GM10248 (cell line): ENCODE data around the gene GPR45.

ENCODE experiments used
- CTCF ChIA-PET: fragments of 300-600 bp; sonication (Branson Sonifier 250); formaldehyde crosslinking; extraction: SDS; loops from one replicate; lab custom pipeline; 2021; ENCODE audit warnings: antibody characterized with exemption; lab: Yijun Ruan, JAX
- POLR2A ChIA-PET: fragments of 350-650 bp; sonication (Branson Sonifier 250); formaldehyde crosslinking; extraction: SDS; loops from one replicate; lab custom pipeline; 2020; ENCODE audit warnings: antibody characterized with exemption; lab: Yijun Ruan, JAX
- DNase-seq: peaks from one replicate; pipeline ENCODE4 v3.0.0; 2012; ENCODE audit errors: extremely low spot score
- TF ChIP-seq, protein P1 (sequence below): IDR thresholded peaks from 2 replicates; pipeline ENCODE4 v1.5.1; 2012; ENCODE audit warnings: mild to moderate bottlenecking, low read depth; ENCODE audit errors: extremely low read depth, missing control alignments, control extremely low read depth

The GPR45 gene

GRCh38 chr2:105261061-105261460 is 19.5 kb downstream of the GPR45 start:
- TF ChIP-seq, protein P1, sequence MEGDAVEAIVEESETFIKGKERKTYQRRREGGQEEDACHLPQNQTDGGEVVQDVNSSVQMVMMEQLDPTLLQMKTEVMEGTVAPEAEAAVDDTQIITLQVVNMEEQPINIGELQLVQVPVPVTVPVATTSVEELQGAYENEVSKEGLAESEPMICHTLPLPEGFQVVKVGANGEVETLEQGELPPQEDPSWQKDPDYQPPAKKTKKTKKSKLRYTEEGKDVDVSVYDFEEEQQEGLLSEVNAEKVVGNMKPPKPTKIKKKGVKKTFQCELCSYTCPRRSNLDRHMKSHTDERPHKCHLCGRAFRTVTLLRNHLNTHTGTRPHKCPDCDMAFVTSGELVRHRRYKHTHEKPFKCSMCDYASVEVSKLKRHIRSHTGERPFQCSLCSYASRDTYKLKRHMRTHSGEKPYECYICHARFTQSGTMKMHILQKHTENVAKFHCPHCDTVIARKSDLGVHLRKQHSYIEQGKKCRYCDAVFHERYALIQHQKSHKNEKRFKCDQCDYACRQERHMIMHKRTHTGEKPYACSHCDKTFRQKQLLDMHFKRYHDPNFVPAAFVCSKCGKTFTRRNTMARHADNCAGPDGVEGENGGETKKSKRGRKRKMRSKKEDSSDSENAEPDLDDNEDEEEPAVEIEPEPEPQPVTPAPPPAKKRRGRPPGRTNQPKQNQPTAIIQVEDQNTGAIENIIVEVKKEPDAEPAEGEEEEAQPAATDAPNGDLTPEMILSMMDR = no peak
- DNase-seq = no peak

GRCh38 chr2:105262651-105263091 is 21.1 kb downstream of the GPR45 start:
- DNase-seq = no peak
- TF ChIP-seq, protein P1 = no peak
- ChIA-PET POLR2A (no interaction called here), CTCF (no interaction called here)

More at GRCh38 chr2:105261061-105261460, 19.5 kb downstream of the GPR45 start:
- POLR2A ChIA-PET = no interaction called here
- CTCF ChIA-PET = interaction anchor here (1.2 kb wide), 1 partner anchor 145 kb away, joined by 4 read pairs; no protein-coding TSS in a partner anchor

DNA sequence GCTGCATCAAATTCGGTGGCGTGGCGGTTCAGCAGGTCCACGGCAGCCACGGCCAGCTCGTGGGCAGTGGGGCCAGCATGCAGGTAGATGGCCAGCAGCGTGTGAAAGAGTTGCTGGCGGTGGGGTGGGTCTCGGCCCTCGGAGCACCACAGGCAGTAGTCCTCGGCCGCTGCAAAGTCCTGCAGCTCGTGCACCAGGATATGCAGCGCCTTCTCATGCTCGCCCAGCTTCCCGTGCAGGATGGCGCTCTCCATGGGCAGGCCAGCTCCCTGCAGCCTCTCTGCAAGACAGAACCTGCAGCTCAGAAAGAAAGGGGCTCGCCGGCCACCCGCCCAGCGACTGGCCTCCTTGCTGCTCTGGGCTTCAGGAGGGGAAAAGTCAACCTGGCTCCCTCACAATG is 27.9 kb downstream of the GPR45 start:
- TF ChIP-seq, protein P1 = no peak
- CTCF ChIA-PET = interaction anchor here (1.0 kb wide), 1 partner anchor 19 kb away, joined by 3 read pairs; no protein-coding TSS in a partner anchor
- DNase-seq = no peak
- POLR2A ChIA-PET = no interaction called here

DNA sequence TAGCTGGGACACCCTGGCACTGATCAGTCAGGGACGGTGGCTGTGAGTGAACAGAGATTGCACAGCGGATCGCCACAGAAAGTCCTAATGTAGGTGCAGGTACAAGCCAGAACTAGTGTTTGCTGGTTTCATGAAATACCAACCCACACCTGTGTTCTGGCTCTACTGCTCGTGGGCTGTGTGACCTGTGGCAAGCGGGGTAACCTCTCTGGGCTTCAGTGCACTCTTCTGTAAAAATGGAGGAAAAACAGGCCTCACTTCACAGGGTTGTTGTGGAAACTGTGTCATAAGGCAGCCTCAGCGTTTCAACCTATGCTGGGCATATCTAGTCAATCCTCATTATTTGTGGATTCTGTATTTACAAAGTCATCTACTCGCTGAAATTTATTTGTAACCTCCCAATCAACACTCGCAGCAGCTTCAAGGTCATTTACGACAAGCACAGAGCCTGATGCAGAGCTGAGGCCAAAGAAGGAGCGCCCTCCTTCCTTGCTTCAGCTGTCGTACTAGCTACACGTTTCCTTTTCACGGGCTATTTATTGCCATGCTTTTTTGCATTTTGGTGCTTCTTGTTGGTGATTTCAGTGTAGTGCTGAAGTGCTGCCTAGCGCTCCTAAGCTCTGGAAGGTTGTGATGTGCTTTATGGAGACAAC is 30.0 kb downstream of the GPR45 start:
- DNase-seq = no peak
- TF ChIP-seq, protein P1 = no peak
- ChIA-PET POLR2A (no interaction called here), CTCF (interaction anchor here (1.1 to 1.5 kb wide), 5 partner anchors 11 to 33 kb away, joined by 3 to 5 read pairs (median 3); no protein-coding TSS in a partner anchor)

- POLR2A ChIA-PET = no interaction called here
- TF ChIP-seq, protein P1 = no peak
- DNase-seq = no peak
- CTCF ChIA-PET = interaction anchor here (1.1 to 1.6 kb wide), 5 partner anchors 10 to 33 kb away, joined by 3 to 5 read pairs (median 3); no protein-coding TSS in a partner anchor
Observed at GRCh38 chr2:105272176-105272575, 30.6 kb downstream of the GPR45 start.

- no peak for DNase-seq
- CTCF ChIA-PET = no interaction called here
- POLR2A ChIA-PET = no interaction called here
- TF ChIP-seq, protein P1 = no peak
Observed at GRCh38 chr2:105274046-105274445, 32.5 kb downstream of the GPR45 start.
